Body of pancreas (tissue), 4 donors: ENCODE measurements around the gene NLRP7.
"Not testable (repeated sequence)": the region's sequence is repeated elsewhere in the genome, so short reads cannot be mapped to it uniquely, and the experiment has no call there.

Experiments
- CTCF ChIP-seq, 7 experiments: fragments of 450-650 bp in 4 of 7; fragments of 200-600 bp in 3 of 7; sonication (generic) in 3 of 7; IDR thresholded peaks; one replicate each; pipeline ENCODE4 v1.5.1; 2016 to 2019; ENCODE audit warnings: antibody characterized with exemption in 7 of 7
- POLR2A ChIP-seq, 3 donors: fragments of 450-650 bp; IDR thresholded peaks; one replicate each; pipeline ENCODE4 v1.6.1; 2016; ENCODE audit warnings: antibody characterized with exemption in 3 of 3, mild to moderate bottlenecking in 2 of 3

- TF ChIP-seq CTCF, POLR2A (IDR thresholded peaks at IDR 0.05): not testable (repeated sequence)
These were observed 53.2 kb downstream of the NLRP7 start for GRCh38 chr19:54894106-54894505.
